ENCODE data around the gene PAIP2B.

- TF ChIP-seq, protein P1, sequence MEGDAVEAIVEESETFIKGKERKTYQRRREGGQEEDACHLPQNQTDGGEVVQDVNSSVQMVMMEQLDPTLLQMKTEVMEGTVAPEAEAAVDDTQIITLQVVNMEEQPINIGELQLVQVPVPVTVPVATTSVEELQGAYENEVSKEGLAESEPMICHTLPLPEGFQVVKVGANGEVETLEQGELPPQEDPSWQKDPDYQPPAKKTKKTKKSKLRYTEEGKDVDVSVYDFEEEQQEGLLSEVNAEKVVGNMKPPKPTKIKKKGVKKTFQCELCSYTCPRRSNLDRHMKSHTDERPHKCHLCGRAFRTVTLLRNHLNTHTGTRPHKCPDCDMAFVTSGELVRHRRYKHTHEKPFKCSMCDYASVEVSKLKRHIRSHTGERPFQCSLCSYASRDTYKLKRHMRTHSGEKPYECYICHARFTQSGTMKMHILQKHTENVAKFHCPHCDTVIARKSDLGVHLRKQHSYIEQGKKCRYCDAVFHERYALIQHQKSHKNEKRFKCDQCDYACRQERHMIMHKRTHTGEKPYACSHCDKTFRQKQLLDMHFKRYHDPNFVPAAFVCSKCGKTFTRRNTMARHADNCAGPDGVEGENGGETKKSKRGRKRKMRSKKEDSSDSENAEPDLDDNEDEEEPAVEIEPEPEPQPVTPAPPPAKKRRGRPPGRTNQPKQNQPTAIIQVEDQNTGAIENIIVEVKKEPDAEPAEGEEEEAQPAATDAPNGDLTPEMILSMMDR (conservative IDR thresholded peaks at IDR 0.05; ENCODE audit: low read depth, low read length) = no peak
- TF ChIP-seq EZH2 (IDR thresholded peaks at IDR 0.05; ENCODE audit: borderline replicate concordance, low read depth, low read length, poor library complexity, severe bottlenecking) = no peak
Measured at GRCh38 chr2:71210292-71210691, 16.6 kb downstream of the PAIP2B start.
